NCI-H460 (cell line): ENCODE measurements around the gene TOX2. TPM values are rescaled to one million over a fixed set of nuclear protein-coding genes. Genes with fewer than 3 reads are reported as not detected.

ENCODE experiments used
- DNase-seq: peaks from one replicate; pipeline ENCODE4 v3.0.0-alpha.2; 2016; ENCODE audit warnings: low read depth; ENCODE audit errors: extremely low read depth
- total RNA-seq: library from RNA; depleted of rRNA; stranded (reverse); fragments of >200 nt; shearing (Covaris generic); gene quantifications from 2 replicates; pipeline ENCODE4 v1.2.3, GENCODE V29; 2014

The TOX2 gene
- total RNA-seq, 1 experiment from 2014 or later, result 7.1 TPM

- no peak for DNase-seq
Observed at GRCh38 chr20:44016525-44016924, 101.9 kb downstream of the TOX2 start.

- DNase-seq, result no peak
Observed at GRCh38 chr20:44017211-44017610, 102.6 kb downstream of the TOX2 start.

- DNase-seq, result no peak
Observed at GRCh38 chr20:44017905-44018258, 103.2 kb downstream of the TOX2 start.

GRCh38 chr20:44018259-44018941 is 103.7 kb downstream of the TOX2 start:
- DNase-seq, result peak; percentile 14

DNA sequence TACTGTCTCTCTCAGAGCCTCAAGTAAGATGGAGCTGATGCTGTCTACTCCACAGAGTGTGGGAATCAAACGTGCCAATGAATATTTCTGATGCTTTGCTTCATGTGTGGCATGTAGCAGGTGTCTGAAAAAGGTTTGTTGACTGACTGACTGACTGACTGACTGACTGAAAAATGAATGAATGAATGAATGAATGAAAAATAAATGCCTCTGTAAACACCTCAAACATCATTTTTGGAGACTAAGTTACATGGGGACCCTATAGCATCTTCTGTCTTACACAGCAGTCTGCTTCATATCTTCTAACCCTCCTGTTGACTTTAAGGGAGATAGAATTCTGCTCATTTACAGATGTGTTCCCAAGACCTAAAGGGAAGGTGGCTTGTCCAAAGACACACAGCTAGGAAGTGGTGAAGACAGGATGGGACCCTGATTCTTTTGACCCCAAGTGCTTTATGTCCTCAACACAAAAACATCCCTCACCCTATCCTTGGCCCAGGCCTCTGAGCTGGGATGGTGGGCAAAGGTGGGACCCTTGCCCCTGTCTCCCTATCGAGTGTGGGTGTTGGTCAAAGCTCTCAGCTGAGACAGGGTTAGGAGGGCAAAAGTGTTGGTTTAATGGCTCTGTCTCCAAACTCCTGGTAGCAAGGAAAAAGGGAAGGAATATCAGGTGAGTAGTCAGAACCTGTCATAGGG is 104.4 kb downstream of the TOX2 start:
- DNase-seq, result no peak

DNA sequence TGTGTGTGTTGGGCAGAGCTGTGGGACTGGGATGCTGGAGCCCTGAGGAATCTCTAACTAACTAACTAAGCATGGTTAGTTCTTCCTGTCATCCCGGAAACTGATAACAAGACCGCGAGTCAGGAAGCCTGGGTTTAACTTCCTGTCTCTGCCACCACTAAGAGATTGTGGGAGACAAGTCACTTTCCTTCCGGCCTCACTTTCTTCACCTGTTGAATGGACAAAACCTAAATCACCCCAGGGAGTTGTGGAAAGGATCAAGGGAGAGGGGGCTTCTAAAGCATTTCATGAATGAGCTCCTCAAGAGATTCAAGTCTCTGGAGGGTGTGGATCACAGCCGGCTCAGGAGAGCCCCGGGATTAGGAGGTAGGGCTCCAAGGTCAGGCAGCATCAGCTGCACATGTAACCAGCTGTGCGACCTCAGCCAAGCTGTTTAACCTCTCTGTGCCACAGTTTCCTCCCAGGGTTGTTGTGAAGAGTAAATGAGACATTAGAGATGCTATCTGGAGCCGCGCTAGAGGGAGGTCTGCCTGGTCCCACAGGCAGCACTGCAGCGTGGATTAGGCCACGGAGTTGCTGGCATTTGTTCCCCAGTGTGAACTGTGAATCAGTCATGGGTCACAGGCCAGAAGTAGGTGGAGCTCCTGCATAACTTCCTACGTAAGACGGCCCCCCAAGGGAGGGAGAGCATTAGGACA is 105.1 kb downstream of the TOX2 start:
- no peak for DNase-seq

DNA sequence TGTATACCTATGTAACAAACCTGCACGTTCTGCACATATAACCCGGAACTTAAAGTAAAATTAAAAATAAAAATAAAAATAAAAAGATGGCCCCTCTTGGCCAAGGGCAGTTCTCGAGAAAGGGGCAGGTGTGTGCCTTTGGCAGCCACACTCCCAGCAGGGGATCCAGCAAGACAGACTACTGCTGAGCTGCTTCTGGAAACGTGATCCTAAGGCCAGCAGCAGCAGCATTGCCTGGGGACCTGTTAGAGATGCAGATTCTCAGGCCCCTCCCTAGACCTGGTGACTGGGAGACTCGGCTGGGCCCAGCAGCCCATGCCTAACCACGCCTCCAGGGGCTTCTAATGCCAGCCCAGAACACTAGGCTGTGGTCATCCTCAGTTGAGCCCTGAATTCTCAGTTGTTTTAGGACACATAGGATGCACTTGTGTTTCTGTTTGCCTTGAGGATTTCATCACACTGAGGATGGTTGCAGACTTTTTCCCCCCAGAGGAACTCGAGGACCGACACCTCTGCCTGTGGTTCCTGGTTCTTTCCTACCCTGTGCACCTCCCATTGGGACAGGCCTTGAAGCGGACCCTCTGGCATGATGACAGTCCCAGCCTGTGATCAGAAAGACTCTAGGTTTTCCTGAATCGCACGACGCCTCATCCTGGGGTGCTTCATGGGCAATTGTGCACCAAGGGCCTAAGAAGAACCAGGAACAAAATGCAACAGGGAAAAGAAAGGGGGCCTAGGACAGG is 105.9 kb downstream of the TOX2 start:
- no peak for DNase-seq

GRCh38 chr20:44021186-44021585 is 106.5 kb downstream of the TOX2 start:
- DNase-seq, result no peak

DNA sequence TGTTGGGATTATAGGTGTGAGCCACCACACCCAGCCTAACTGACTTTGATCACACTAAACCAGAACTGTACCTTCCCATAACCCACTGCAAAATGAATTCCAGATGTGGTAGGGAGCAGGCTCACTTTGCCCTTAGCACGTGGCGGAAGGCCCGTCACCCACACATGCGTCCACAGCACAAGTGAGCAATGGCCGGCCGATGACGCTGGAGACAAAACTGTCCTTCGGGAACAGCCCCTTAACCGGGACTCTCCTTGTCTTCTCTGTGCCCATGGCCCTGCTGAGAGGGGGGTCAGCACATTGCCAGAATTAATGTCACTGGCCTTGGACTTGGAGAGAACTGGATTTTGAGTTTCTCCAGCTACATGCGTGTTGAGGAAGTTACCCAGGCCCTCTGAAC is 107.2 kb downstream of the TOX2 start:
- no peak for DNase-seq

DNA sequence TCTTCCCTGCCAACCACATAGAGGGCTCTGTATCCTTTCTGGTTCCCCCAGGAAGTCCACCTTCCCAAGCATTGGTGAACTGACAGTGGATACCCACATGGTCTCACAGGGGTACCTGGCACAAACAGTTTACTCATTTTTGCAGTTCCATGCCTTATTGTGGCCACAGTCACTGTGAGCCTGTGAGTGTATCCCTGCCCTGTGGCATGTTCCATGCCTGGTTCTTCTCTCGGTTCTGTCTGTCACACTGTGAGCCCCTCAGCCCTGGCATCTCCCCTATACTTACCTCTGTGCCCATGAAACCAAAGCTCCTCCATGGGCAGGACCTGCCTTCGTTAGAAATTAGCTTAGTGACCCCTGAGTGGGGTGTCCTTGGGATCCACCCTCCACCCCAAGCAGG is 107.8 kb downstream of the TOX2 start:
- no peak for DNase-seq

GRCh38 chr20:44023515-44024371 is 109.1 kb downstream of the TOX2 start:
- DNase-seq, result no peak

DNA sequence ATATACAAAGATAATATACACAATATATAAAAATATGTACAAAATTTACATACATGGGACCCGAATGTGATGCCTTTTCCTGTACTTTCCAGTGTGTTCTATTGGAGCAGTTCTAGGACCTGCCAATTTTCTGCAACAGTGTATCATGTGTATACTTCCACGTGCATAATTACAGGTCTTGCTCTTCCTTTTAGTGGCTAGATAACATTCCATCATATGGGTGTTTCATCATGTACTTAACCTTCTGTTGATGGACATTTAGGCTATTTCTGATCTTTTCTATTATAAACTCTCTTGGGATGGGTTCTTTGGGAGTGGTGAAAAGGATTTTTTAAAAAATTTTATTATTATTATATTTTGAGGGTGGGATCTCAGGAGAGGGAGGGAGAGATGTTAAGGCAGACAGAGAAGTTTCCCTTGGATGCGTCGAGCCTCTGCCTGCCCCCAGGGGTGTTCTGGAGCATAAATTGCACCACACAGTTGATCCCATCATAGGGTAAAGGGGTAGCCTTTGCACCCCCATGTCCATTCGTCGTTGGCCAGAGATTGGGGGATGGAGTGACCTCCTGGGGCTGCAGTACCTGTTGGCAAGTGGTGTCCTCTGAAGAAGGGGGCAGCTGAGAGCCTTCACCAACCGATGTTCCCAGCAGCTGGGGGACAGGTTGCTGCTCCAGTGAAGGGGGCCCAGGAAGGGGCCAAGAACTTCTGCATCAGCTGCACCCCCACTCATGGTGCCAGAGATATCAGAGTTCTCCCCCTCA is 110.3 kb downstream of the TOX2 start:
- DNase-seq, result no peak

DNA sequence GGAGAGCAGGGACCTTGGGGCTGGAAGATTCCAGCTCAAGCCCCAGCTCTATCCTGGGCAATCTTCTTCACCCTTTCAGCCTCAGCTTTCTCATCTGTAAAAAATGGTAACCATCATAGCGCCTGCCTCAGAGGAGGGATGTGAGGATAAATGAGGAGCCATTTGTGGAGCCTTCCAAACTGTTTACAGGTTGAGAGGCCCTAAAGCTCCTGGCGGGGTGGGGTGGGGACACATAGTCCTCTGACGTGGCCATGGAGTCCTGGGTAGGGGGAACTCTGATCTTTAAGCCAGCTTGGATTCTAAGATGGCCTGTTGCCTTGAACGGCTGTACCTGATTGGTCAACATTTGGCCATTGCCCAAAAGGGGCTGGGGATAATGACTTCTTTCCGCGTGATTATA is 111.1 kb downstream of the TOX2 start:
- DNase-seq, result no peak

DNA sequence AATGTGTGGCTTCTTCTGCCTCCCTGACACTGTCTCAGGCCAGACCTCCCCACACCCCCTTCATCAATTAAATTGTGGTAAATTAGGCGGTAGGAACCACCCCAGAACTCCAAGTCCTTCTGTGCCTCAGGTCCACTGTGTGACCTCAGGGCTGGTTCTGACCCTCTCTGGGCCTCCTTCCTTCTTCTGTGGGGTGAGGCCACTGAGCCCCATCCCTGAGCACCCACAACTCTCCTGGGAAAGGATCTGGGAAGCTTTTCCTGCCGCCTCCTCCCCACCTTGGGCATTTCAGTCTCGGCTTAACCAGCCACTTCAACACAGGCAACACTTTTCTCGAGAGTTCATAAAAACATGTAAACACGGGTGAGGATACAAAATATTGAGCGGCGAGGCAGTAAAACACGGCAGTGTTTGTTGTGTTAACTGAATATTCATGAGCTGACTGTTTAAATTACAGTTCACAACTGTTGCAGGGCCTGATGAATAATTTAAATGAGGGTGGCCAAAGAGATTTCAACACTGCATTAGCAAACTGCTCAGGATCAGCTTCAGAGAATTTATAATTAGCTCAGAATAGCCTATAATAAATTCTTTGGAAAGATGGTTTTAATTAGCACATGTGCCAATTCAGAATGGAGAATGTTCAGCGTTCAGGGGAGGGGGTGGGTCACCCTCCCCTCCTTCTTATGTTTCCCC is 112.1 kb downstream of the TOX2 start:
- DNase-seq, result no peak

DNA sequence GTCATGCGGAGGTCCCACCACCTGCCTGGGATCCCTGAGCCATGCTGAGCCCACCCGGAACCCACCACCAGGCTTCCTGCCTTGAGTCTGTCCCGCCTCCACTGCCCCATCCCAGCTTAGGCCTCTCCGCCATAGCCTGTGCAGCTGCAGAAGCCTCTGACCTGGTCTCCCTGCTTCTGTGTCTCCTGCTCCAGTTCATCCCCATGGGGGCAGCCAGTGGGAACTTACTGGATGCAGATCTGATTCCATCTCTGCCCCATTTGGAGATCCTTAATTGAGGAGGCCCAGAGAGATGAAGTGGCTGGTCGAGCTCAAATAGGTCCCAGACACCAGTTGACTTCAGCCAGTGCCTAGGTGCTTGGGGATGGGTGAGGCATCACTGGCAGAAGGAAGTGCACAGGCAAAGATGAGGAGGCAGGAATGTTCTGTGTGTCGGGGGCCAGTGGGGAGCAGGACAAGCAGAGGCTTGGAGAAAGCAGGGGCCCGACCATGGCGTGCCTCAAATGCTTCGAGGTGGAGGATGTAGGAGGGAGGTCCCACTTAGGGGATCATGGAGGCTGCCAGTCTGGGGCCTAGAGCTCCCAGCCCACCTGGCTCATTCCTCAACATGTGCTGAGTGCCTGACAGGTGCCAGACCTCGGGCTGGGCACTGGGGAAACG is 112.8 kb downstream of the TOX2 start:
- DNase-seq, result no peak

GRCh38 chr20:44028003-44028730 is 113.5 kb downstream of the TOX2 start:
- no peak for DNase-seq

- no peak for DNase-seq
Observed at GRCh38 chr20:44028868-44029847, 114.5 kb downstream of the TOX2 start.
